K562 (cell line): ENCODE results near the gene CCNL1. TPM values are rescaled to one million over a fixed set of nuclear protein-coding genes. Genes with fewer than 3 reads are reported as not detected.

Source experiments
- CLOCK ChIP-seq: fragments of 250-450 bp; sonication (Bioruptor Pico); IDR thresholded peaks from 2 replicates; pipeline ENCODE4 v1.4.0; 2020; ENCODE audit warnings: mild to moderate bottlenecking, moderate library complexity, borderline replicate concordance
- CREB3L1 ChIP-seq: fragments of 450-650 bp; IDR thresholded peaks from 2 replicates; pipeline ENCODE4 v1.6.1; 2014; ENCODE audit warnings: low read depth, mild to moderate bottlenecking, moderate library complexity, borderline replicate concordance
- GMEB1 ChIP-seq: fragments of 250-450 bp; sonication (Bioruptor Pico); IDR thresholded peaks from 2 replicates; pipeline ENCODE4 v1.4.0; 2020; ENCODE audit warnings: mild to moderate bottlenecking
- HNRNPLL ChIP-seq: fragments of 200-400 bp; formaldehyde crosslinking; IDR thresholded peaks from 2 replicates; pipeline ENCODE4 v1.6.1; 2017; ENCODE audit warnings: low read length, low read depth, mild to moderate bottlenecking; ENCODE audit not compliant: poor library complexity, severe bottlenecking
- HSF4 ChIP-seq: fragments of 250-450 bp; sonication (Bioruptor Pico); IDR thresholded peaks from 2 replicates; pipeline ENCODE4 v2.1.2; 2022; ENCODE audit warnings: mild to moderate bottlenecking, moderate library complexity, borderline replicate concordance
- MLLT1 ChIP-seq, 2 experiments: fragments of 450-650 bp; IDR thresholded peaks; 2 replicates each; pipeline ENCODE4 v1.6.1; 2016
- NRF1 ChIP-seq, 2 experiments: fragments of 450-650 bp; IDR thresholded peaks in 1 of 2; conservative IDR thresholded peaks in 1 of 2; 2 replicates each; pipeline ENCODE4 v1.6.1; 2014; ENCODE audit warnings: mild to moderate bottlenecking in 2 of 2
- PTTG1 ChIP-seq: fragments of 450-650 bp; IDR thresholded peaks from 2 replicates; pipeline ENCODE4 v1.6.1; 2016; ENCODE audit warnings: low read depth, mild to moderate bottlenecking, missing genetic modification characterization, missing compliant biosample characterization
- RB1 ChIP-seq: fragments of 450-650 bp; IDR thresholded peaks from 2 replicates; pipeline ENCODE4 v1.6.1; 2017; ENCODE audit warnings: low read depth, mild to moderate bottlenecking
- SNIP1 ChIP-seq: fragments of 450-650 bp; IDR thresholded peaks from 2 replicates; pipeline ENCODE4 v1.7.1; 2017; ENCODE audit warnings: low read depth, mild to moderate bottlenecking
- THRB ChIP-seq: fragments of 450-650 bp; formaldehyde crosslinking; conservative IDR thresholded peaks from 2 replicates; pipeline ENCODE4 v1.4.0; 2022; ENCODE audit warnings: mild to moderate bottlenecking, missing genetic modification characterization
- XRCC4 ChIP-seq: IDR thresholded peaks from one replicate; pipeline ENCODE4 v1.6.1; 2011; ENCODE audit not compliant: insufficient read depth, insufficient read length; ENCODE audit errors: extremely low read depth
- ZBTB43 ChIP-seq: sonication (generic); formaldehyde crosslinking; IDR thresholded peaks from 2 replicates; pipeline ENCODE4 v1.8.0; 2023; ENCODE audit warnings: mild to moderate bottlenecking, missing genetic modification reagents
- ZNF12 ChIP-seq: sonication (generic); formaldehyde crosslinking; IDR thresholded peaks from 2 replicates; pipeline ENCODE4 v1.4.0; 2020; ENCODE audit warnings: mild to moderate bottlenecking, missing genetic modification reagents
- ZNF41 ChIP-seq: fragments of 250-450 bp; sonication (Bioruptor Pico); conservative IDR thresholded peaks from 2 replicates; pipeline ENCODE4 v1.4.0; 2020; ENCODE audit warnings: mild to moderate bottlenecking
- polyA plus RNA-seq, 8 experiments: library from polyadenylated mRNA; depleted of rRNA in 4 of 8; stranded (reverse) in 5 of 8; unstranded in 3 of 8; fragments of >200 nt; fragmentation: Nextera tagmentation in 2 of 8; fragmentation: Illumina TruSeq in 1 of 8; extraction: Ambion mirVana in 2 of 8; extraction: Trizol in 1 of 8; gene quantifications; 2 replicates each; pipeline versions ENCODE4 v1.2.1 to v1.2.3, GENCODE V29; 2011 to 2014; ENCODE audit warnings: inconsistent platforms in 1 of 8, missing spikeins in 1 of 8
- total RNA-seq, 7 experiments: library from RNA; depleted of rRNA in 6 of 7; stranded (reverse); fragments of >200 nt in 6 of 7; fragmentation: Illumina TruSeq in 2 of 7; extraction: Trizol in 2 of 7; gene quantifications; 2 replicates each; pipeline versions ENCODE4 v1.2.1 to v1.2.3, GENCODE V29; 2011 to 2021; ENCODE audit warnings: low replicate concordance in 1 of 7

The CCNL1 gene
- total and polyA plus RNA-seq, 9 of the 15 experiments (the other 6 are each of a cell fraction or from before 2014, with no cell fraction given): 16.1 to 186 (median 132) TPM

- TF ChIP-seq HNRNPLL: peak; percentile 97
- TF ChIP-seq CLOCK (CRISPR knock-in tag): no peak
- no peak for TF ChIP-seq XRCC4
- no peak for TF ChIP-seq ZNF41
- peak; percentile 75 to 84 for TF ChIP-seq NRF1 (conservative IDR thresholded peaks at IDR 0.05 in 1 of 2, IDR thresholded peaks at IDR 0.05 in 1 of 2)
- 0 out of 2 replicates have a peak, but pooled peaks have one; percentile 28 for TF ChIP-seq HSF4 (CRISPR knock-in tag)
- peak; percentile 99 for TF ChIP-seq GMEB1 (CRISPR knock-in tag)
- TF ChIP-seq THRB (CRISPR knock-in tag): no peak; the same call in 1 of the 2 replicates
- peak; percentile 73 to 76 for TF ChIP-seq MLLT1 (IDR thresholded peaks at IDR 0.05)
- peak; percentile 84 for TF ChIP-seq CREB3L1
- TF ChIP-seq ZBTB43 (CRISPR knock-in tag): peak; percentile 95
- peak; percentile 98 for TF ChIP-seq RB1
- TF ChIP-seq SNIP1: no peak
- TF ChIP-seq PTTG1: no peak
- peak; percentile 68; the same call in 1 of the 2 replicates for TF ChIP-seq ZNF12 (CRISPR knock-in tag)
Measured at GRCh38 chr3:157159762-157160657, at the start of gene CCNL1 (continued).
